Measurements from ENCODE around the gene MSRB3. TPM values are rescaled to one million over a fixed set of nuclear protein-coding genes. Genes with fewer than 3 reads are reported as not detected.

The MSRB3 gene
- total RNA-seq, 1 donor from 2014 or later, result 8.3 TPM

DNA sequence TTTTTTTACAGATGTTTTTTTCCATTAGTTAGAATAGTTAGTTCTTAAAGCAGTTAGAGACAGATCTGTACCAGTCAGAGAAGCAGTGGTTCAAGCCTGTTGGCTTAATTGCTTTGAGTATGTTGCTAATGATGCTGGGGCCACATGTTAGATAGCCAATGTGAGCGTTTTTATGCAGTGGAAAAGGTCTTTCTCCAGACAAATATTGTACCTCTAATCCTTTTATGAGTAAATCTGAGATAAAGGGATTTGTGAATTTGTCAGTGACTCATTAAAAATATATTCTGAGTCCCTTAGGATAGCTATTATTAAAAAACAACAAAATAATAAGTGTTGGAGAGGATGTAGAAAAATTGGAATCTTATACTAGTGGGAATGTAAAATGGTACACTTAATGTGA is 154.2 kb downstream of the MSRB3 start:
- Mint-ChIP-seq H3K4me3 (no peak overlapping the region), H3K36me3 (ENCODE audit: low read depth) (no peaks in the 10 kb centered on the region), H3K9me3 (peaks cover under 1% of the 10 kb centered on the region), H3K27ac (ENCODE audit: unreplicated experiment) (no peak overlapping the region), H3K27me3 (ENCODE audit: low read depth) (no peaks in the 10 kb centered on the region), H3K4me1 (no peaks in the 10 kb centered on the region)
- TF ChIP-seq, protein P1, sequence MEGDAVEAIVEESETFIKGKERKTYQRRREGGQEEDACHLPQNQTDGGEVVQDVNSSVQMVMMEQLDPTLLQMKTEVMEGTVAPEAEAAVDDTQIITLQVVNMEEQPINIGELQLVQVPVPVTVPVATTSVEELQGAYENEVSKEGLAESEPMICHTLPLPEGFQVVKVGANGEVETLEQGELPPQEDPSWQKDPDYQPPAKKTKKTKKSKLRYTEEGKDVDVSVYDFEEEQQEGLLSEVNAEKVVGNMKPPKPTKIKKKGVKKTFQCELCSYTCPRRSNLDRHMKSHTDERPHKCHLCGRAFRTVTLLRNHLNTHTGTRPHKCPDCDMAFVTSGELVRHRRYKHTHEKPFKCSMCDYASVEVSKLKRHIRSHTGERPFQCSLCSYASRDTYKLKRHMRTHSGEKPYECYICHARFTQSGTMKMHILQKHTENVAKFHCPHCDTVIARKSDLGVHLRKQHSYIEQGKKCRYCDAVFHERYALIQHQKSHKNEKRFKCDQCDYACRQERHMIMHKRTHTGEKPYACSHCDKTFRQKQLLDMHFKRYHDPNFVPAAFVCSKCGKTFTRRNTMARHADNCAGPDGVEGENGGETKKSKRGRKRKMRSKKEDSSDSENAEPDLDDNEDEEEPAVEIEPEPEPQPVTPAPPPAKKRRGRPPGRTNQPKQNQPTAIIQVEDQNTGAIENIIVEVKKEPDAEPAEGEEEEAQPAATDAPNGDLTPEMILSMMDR (conservative IDR thresholded peaks at IDR 0.05), result no peak
- DNase-seq (ENCODE audit: low read depth, low spot score), result no peak

DNA sequence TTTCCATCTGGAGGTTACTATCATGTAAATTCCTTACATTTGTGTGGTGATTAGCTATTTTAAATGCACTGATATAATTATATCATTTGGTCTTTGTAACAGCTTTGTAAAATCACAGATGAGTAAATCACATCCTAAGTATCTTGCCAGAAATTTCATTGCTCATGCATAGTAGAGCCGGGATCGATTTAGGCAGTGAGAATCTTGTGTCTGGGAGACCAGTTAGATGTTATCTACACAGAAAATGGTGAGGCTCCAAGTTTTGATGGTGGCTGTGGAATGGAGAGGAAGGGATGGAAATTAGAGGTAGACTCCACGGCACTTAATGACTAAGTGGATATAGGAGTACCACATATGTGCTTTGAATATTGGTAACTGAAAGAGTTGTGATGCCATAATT is 156.3 kb downstream of the MSRB3 start:
- no peak for DNase-seq (ENCODE audit: low read depth, low spot score)
- no peak overlapping the region for H3K27ac Mint-ChIP-seq (ENCODE audit: unreplicated experiment)
- no peak overlapping the region for H3K4me3 Mint-ChIP-seq
- H3K36me3 Mint-ChIP-seq (ENCODE audit: low read depth), result peaks cover 4% of the 10 kb centered on the region
- TF ChIP-seq, protein P1 (conservative IDR thresholded peaks at IDR 0.05), result no peak
- H3K9me3 Mint-ChIP-seq, result peaks cover 5% of the 10 kb centered on the region
- no peaks in the 10 kb centered on the region for H3K4me1 Mint-ChIP-seq
- no peaks in the 10 kb centered on the region for H3K27me3 Mint-ChIP-seq (ENCODE audit: low read depth)

DNA sequence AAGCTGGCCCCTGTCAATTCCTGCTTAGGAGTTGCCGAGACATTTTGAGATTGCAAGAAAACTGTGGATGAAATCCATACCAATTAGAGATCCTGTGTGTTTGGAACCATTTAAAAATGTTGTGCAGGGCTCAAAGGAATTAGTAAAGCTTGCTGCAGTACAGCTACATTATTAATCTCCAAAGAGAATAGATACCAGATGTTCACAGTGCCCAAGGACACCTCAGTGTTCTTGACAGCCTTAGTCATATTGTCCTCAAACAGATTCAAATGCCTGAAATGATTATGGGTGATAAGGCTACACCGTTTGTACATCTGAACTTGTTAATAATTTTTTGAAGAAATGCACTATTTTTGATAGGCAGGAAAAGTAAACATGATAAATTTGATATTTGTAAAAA is 164.6 kb downstream of the MSRB3 start:
- H3K9me3 Mint-ChIP-seq, result peaks cover under 1% of the 10 kb centered on the region
- no peaks in the 10 kb centered on the region for H3K27me3 Mint-ChIP-seq (ENCODE audit: low read depth)
- DNase-seq (ENCODE audit: low read depth, low spot score), result no peak
- H3K27ac Mint-ChIP-seq (ENCODE audit: unreplicated experiment), result no peak overlapping the region
- no peaks in the 10 kb centered on the region for H3K4me1 Mint-ChIP-seq
- no peak overlapping the region for H3K4me3 Mint-ChIP-seq
- TF ChIP-seq, protein P1 (conservative IDR thresholded peaks at IDR 0.05), result no peak
- H3K36me3 Mint-ChIP-seq (ENCODE audit: low read depth), result peaks cover 4% of the 10 kb centered on the region

DNA sequence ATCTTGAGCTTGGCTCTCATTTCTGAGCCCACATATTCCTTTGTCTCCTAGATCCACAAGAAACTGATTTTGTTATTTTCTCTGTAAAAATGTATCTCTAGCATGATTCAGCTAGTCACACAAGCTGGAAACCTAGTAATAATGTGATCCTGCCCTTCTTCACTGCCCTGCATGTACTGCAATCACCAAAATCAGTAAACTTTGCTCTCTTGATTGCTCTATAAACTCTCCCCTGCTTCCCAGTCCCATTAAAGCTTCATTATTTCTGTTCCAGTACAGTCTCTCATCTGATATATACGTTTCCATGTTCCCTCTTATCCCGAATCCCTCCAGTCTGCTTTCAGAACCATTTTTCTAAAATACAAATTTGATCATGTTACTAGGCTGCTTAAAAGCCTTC is 166.5 kb downstream of the MSRB3 start:
- Mint-ChIP-seq H3K4me3 (no peak overlapping the region), H3K27me3 (ENCODE audit: low read depth) (no peaks in the 10 kb centered on the region), H3K27ac (ENCODE audit: unreplicated experiment) (no peak overlapping the region), H3K9me3 (no peaks in the 10 kb centered on the region), H3K36me3 (ENCODE audit: low read depth) (no peaks in the 10 kb centered on the region), H3K4me1 (no peaks in the 10 kb centered on the region)
- TF ChIP-seq, protein P1 (conservative IDR thresholded peaks at IDR 0.05), result no peak
- DNase-seq (ENCODE audit: low read depth, low spot score), result no peak

DNA sequence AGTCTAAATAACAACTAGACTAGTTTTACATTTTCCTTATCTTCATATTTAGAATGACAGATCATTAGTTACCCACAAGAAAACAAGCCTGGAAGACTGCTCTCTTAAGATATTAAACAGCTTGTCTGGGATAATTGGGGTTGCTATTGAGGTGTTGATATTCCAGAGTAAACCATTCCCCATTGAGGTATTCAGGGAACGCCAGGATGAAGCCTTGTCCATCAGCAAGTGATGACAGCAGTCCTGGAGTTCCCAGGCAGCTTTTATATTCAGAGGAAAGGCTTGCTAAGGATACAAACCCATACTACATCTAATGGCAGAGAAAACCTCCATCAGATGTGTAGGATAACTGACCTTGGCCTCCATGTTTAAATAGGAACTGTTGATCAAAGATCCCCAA is 168.4 kb downstream of the MSRB3 start:
- TF ChIP-seq, protein P1 (conservative IDR thresholded peaks at IDR 0.05), result no peak
- H3K27me3 Mint-ChIP-seq (ENCODE audit: low read depth), result no peaks in the 10 kb centered on the region
- H3K4me1 Mint-ChIP-seq, result peaks cover 10% of the 10 kb centered on the region
- no peak overlapping the region for H3K27ac Mint-ChIP-seq (ENCODE audit: unreplicated experiment)
- H3K36me3 Mint-ChIP-seq (ENCODE audit: low read depth), result no peaks in the 10 kb centered on the region
- H3K4me3 Mint-ChIP-seq, result no peak overlapping the region
- DNase-seq (ENCODE audit: low read depth, low spot score), result no peak
- no peaks in the 10 kb centered on the region for H3K9me3 Mint-ChIP-seq

DNA sequence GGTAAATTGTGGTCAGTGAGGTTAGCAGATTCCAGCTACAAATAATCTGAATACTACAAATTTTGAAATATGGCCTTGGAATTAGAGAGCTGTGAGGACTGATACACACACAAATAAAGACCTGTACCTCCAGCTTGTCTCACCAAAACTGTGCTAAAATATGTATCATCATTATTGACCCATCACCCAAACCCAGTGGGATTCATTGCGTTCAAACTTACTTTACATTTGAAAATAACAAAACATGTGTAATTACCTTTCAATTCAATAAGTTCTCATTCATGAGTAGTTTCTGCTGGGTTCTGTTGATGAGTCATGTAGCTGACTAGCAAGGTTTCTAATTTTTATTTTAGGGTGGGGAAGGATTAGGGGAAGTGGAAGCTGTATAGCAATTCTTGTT is 170.9 kb downstream of the MSRB3 start:
- Mint-ChIP-seq H3K9me3 (no peaks in the 10 kb centered on the region), H3K27me3 (ENCODE audit: low read depth) (no peaks in the 10 kb centered on the region), H3K4me1 (peaks cover 10% of the 10 kb centered on the region), H3K4me3 (no peak overlapping the region), H3K36me3 (ENCODE audit: low read depth) (no peaks in the 10 kb centered on the region), H3K27ac (ENCODE audit: unreplicated experiment) (no peak overlapping the region)
- TF ChIP-seq, protein P1 (conservative IDR thresholded peaks at IDR 0.05), result no peak
- DNase-seq (ENCODE audit: low read depth, low spot score), result no peak

All from neural crest cell (in vitro differentiated cells).